Activated naive CD4-positive, alpha-beta T cell (primary cell): ENCODE results near the gene PRCP.

ENCODE experiments used
- DNase-seq, 4 experiments: peaks; one replicate each; lab custom pipeline; 2025; lab: John Stamatoyannopoulos, UW

Gene PRCP

GRCh38 chr11:82829101-82829500 lies 71.1 kb downstream of the PRCP start:
- DNase-seq: no peak

- no peak for DNase-seq
Observed at GRCh38 chr11:82828472-82828871, 71.8 kb downstream of the PRCP start.

GRCh38 chr11:82826526-82826925 lies 73.7 kb downstream of the PRCP start:
- no peak for DNase-seq

DNA sequence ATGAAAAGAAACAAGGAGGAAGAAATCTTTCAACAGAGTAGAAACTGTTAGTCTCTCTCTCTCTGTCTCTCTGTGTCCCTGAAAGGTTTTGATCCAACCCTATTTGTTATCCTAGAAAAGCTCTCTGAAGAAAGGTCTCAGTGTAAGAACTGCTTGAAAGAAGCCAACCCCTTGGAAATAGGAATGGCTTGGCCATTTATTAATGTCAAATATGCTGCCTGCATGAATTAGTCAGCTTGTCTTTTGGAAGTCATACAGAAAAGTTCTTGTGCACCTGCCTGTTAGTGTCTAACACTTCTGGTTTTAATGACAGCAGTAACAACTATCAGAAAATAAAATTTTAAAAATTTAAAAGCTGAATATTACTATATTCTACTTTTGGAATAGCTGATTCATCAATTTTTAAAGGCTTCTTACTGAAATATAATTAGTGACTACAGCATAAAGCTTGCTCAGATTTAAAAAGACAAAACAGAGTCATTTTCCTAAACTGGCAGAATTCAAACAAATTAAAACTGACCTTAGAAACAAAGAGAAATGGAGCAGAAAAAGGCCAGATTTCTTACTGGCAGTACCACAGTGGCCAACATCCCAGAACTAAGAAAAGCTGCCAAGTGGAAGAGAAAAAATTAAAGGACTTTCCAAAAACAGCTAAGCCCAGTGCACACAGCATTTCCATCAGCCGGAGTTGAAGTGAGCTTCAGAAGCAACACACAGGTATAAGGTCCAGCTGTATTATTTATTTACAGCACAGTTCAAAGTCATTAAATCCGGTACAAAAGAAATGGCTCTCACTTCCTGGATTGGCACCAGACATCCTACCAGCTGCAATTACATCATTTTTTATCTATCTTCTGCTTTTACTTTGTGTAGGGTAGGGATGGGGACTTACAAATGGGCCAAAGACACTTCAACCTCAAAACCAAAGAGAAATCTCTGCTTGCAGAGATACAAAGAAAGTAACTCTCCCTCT lies 76.3 kb downstream of the PRCP start:
- no peak for DNase-seq

DNA sequence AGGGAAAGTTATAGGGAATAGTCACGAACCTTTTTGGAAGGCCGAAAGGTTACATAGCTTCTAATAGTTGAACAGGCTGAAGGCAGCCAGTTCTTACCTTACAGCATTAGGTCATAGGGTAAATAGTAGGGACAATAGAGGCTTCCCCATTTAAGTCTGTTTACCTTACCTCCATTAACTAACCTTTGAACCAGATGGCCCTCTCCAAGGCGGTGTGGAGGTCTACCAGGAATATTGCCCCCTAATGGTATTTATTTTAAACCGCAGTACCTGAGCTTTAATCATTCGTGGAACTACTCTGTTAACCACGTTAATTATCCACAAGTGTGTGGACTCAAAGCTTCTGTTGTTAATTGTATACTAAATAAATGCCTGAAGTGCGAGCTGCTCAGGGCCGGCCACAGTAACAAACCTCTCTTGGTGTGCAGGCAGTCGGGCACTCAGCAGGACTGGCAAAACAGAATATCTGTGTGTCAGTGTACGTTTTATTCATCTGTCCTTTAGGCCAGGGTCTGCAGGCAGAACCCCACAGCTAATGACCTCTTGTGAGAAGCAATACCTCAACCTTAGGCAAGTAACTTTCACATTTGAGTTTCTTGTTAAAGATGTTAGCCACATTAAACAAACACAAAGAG lies 81.7 kb downstream of the PRCP start:
- DNase-seq: no peak

DNA sequence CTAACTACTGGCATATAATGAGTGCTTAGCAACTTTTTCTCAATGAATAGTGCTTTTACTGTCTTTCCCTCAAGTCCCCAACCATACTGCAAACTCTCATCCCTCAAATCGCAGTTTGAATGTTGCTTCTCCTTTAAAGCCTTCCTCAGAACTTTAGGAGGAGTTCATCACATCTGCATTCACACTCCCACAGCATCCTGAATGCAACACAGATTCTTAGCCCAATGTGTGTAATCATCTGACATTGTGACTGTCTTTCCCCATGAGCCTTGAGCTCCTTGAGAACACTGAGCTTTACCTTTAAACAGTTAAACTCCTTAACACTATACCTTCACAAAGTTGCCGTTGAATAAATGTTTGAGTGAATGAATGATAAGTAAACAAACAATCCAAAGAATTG lies 84.8 kb downstream of the PRCP start:
- DNase-seq: no peak

GRCh38 chr11:82814379-82814778 lies 85.9 kb downstream of the PRCP start:
- no peak for DNase-seq

- no peak for DNase-seq
Observed at GRCh38 chr11:82811369-82811768, 88.9 kb downstream of the PRCP start.

DNA sequence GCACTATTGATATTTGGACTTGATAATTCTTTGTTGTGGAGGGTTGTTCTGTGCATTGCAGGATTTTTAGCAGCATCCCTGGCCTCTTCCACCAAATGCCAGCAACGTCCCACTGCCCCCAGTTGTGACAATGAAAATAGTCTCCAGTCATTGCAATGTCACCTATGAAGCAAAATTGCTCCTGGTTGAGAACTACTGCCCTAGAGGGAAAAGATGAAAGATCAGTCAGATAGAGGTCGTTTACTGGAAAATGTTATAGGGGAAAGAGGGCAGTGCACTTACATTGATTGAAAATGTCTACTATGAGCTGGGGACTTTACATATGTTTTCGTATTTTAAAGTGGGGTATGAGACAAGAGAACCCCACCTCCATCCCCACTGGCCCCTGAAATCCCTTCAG lies 89.5 kb downstream of the PRCP start:
- DNase-seq: no peak

DNA sequence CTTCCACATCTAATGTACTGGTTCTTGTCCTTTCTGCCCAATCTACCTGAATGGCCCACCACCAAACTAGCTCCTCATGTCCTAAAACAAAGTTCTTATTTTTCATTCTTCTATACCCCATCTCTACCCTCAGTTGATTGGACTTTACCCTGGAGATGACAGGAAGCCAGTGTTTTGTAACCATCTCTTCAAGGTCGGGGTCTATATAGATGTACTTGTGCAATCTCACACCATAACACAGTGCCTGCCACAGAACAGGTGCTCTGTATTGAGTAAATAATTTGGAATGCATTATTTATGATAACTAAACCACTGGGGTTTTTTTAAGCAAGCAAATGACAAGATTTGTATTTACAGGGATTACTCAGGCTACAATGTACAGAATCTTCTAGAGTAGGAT lies 89.9 kb downstream of the PRCP start:
- DNase-seq: no peak

- DNase-seq: no peak
Observed at GRCh38 chr11:82807646-82808045, 92.6 kb downstream of the PRCP start.

GRCh38 chr11:82802710-82803109 lies 97.5 kb downstream of the PRCP start:
- DNase-seq: no peak

GRCh38 chr11:82796998-82797961 lies 103.0 kb downstream of the PRCP start:
- DNase-seq: no peak

- DNase-seq: no peak
Observed at GRCh38 chr11:82794490-82794889, 105.7 kb downstream of the PRCP start.

- DNase-seq: no peak
Observed at GRCh38 chr11:82792822-82793569, 107.2 kb downstream of the PRCP start.

GRCh38 chr11:82792319-82792718 lies 107.9 kb downstream of the PRCP start:
- DNase-seq: no peak

GRCh38 chr11:82791779-82792178 lies 108.5 kb downstream of the PRCP start:
- DNase-seq: no peak

GRCh38 chr11:82790723-82791484 lies 109.3 kb downstream of the PRCP start:
- DNase-seq: no peak

GRCh38 chr11:82787981-82788380 lies 112.2 kb downstream of the PRCP start:
- no peak for DNase-seq

DNA sequence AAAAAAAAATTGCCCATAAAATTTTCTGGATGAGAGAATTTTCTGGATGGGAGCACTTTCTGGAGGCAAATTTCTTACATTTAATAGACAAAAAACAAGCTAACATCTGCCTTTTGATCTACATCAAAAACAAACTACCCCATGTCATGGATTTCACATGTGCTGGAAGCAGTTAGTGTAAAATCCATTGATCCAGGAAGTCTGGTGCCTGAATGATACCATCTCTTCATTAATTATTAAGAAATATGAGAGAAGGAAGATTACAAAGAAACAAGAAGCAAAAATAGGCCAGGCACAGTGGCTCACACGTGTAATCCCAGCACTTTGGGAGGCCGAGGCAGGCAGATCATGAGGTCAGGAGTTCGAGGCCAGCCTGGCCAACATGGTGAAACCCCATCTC lies 113.4 kb downstream of the PRCP start:
- no peak for DNase-seq

DNA sequence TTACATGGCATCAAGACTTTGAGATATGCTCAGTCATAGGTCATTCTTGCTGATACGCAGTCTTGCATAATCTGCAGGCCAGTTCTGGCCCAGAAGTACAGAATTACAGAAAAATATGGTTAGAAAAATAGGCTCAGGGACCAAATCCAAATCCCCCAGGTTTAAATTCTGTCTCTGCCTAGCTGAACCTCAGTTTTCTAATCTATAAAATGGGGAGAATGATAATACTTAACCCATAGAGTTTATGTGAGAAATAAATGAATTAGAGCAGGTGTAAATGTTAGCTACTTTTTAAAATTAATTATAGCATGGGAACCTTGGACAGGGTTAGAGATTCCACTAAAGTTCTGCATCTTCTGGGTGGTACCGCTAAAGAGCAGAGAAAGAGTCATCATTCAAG lies 114.2 kb downstream of the PRCP start:
- no peak for DNase-seq
